SKM-1 (cell line): ENCODE measurements around the gene GLI3.
A peak's percentile ranks its signal among the peaks of the same experiment; 100 is the strongest.

Experiments used
- DNase-seq: peaks from one replicate; lab custom pipeline; 2025; ENCODE audit not compliant: unreplicated experiment; lab: John Stamatoyannopoulos, UW

GLI3 gene

GRCh38 chr7:41940760-41941343 lies 296.2 kb downstream of the GLI3 start:
- peak; percentile 35 for DNase-seq

- DNase-seq = no peak
Measured at GRCh38 chr7:41938371-41938770, 298.6 kb downstream of the GLI3 start.

- no peak for DNase-seq
Measured at GRCh38 chr7:41933427-41933826, 303.6 kb downstream of the GLI3 start.

- no peak for DNase-seq
Measured at GRCh38 chr7:41931263-41931646, 305.8 kb downstream of the GLI3 start.

GRCh38 chr7:41930538-41931262 lies 306.3 kb downstream of the GLI3 start:
- no peak for DNase-seq

GRCh38 chr7:41928781-41929180 lies 308.2 kb downstream of the GLI3 start:
- DNase-seq = no peak

GRCh38 chr7:41928166-41928565 lies 308.8 kb downstream of the GLI3 start:
- DNase-seq = no peak

- DNase-seq = no peak
Measured at GRCh38 chr7:41927380-41927779, 309.6 kb downstream of the GLI3 start.

- no peak for DNase-seq
Measured at GRCh38 chr7:41925946-41926345, 311.1 kb downstream of the GLI3 start.

- no peak for DNase-seq
Measured at GRCh38 chr7:41924796-41925195, 312.2 kb downstream of the GLI3 start.

- DNase-seq = no peak
Measured at GRCh38 chr7:41922373-41922772, 314.6 kb downstream of the GLI3 start.

- DNase-seq = no peak
Measured at GRCh38 chr7:41921453-41921981, 315.5 kb downstream of the GLI3 start.

- no peak for DNase-seq
Measured at GRCh38 chr7:41918597-41918996, 318.4 kb downstream of the GLI3 start.

- DNase-seq = no peak
Measured at GRCh38 chr7:41916450-41916927, 320.5 kb downstream of the GLI3 start.

- DNase-seq = no peak
Measured at GRCh38 chr7:41915871-41916270, 321.1 kb downstream of the GLI3 start.

GRCh38 chr7:41912851-41913567 lies 324.0 kb downstream of the GLI3 start:
- no peak for DNase-seq

- DNase-seq = no peak
Measured at GRCh38 chr7:41912426-41912825, 324.6 kb downstream of the GLI3 start.

- DNase-seq = no peak
Measured at GRCh38 chr7:41911792-41912191, 325.2 kb downstream of the GLI3 start.
